WTC11 (cell line): ENCODE data around the gene CLP1. TPM values are rescaled to one million over a fixed set of nuclear protein-coding genes. Genes with fewer than 3 reads are reported as not detected.
"Not testable (repeated sequence)": the region's sequence is repeated elsewhere in the genome, so short reads cannot be mapped to it uniquely, and the experiment has no call there.

ENCODE experiments used
- ATAC-seq: fragments of 200-7000 bp; cut with Tn5 transposase; 2 replicates; pipeline ENCODE4 v1.10.0; 2021; ENCODE audit warnings: mild to moderate bottlenecking, moderate library complexity
- CTCF ChIA-PET: fragments of 300-600 bp; sonication (Branson Sonifier 250); formaldehyde crosslinking; loops from one replicate; lab custom pipeline; 2021; ENCODE audit warnings: antibody characterized with exemption; lab: Charles Lee
- POLR2A ChIA-PET: fragments of 350-600 bp; sonication (Branson Sonifier 250); formaldehyde crosslinking; loops from one replicate; lab custom pipeline; 2021; ENCODE audit warnings: antibody characterized with exemption; lab: Charles Lee
- DNase-seq: peaks from one replicate; pipeline ENCODE4 v3.0.0; 2021; ENCODE audit warnings: low spot score
- H3K27ac Mint-ChIP-seq: 2 replicates; pipeline ENCODE4 v1.8.0; 2021; ENCODE audit warnings: mixed read lengths
- H3K27me3 Mint-ChIP-seq: 2 replicates; pipeline ENCODE4 v1.8.0; 2021; ENCODE audit warnings: low read depth, mild to moderate bottlenecking, moderate library complexity, mixed read lengths
- H3K36me3 Mint-ChIP-seq: 2 replicates; pipeline ENCODE4 v1.8.0; 2021; ENCODE audit warnings: mixed read lengths
- H3K4me1 Mint-ChIP-seq: 2 replicates; pipeline ENCODE4 v1.8.0; 2022; ENCODE audit warnings: mixed read lengths
- H3K4me3 Mint-ChIP-seq: 2 replicates; pipeline ENCODE4 v1.8.0; 2021; ENCODE audit warnings: mild to moderate bottlenecking, moderate library complexity, mixed read lengths
- H3K9me3 Mint-ChIP-seq: 2 replicates; pipeline ENCODE4 v1.8.0; 2021; ENCODE audit warnings: mixed read lengths
- E2F1 ChIP-seq: sonication (generic); formaldehyde crosslinking; IDR thresholded peaks from 2 replicates; pipeline ENCODE4 v1.8.0; 2022; ENCODE audit warnings: mild to moderate bottlenecking, missing genetic modification reagents
- ETV6 ChIP-seq: sonication (generic); formaldehyde crosslinking; IDR thresholded peaks from 2 replicates; pipeline ENCODE4 v1.8.1; 2022; ENCODE audit warnings: mild to moderate bottlenecking, missing genetic modification reagents
- FOXP4 ChIP-seq: sonication (generic); formaldehyde crosslinking; IDR thresholded peaks from 2 replicates; pipeline ENCODE4 v1.8.0; 2022; ENCODE audit warnings: mild to moderate bottlenecking, missing genetic modification reagents
- JAZF1 ChIP-seq: fragments of 250-450 bp; sonication (Bioruptor Pico); IDR thresholded peaks from 2 replicates; pipeline ENCODE4 v1.9.0; 2021; ENCODE audit warnings: moderate library complexity, mild to moderate bottlenecking, inconsistent platforms
- JUN ChIP-seq: sonication (generic); formaldehyde crosslinking; IDR thresholded peaks from 2 replicates; pipeline ENCODE4 v1.8.0; 2023; ENCODE audit warnings: mild to moderate bottlenecking, missing genetic modification reagents
- KAT7 ChIP-seq: sonication (generic); formaldehyde crosslinking; IDR thresholded peaks from 2 replicates; pipeline ENCODE4 v1.8.1; 2023; ENCODE audit warnings: missing genetic modification reagents, mild to moderate bottlenecking, borderline replicate concordance
- NR1H2 ChIP-seq: sonication (generic); formaldehyde crosslinking; IDR thresholded peaks from 2 replicates; pipeline ENCODE4 v1.9.0; 2021; ENCODE audit warnings: mild to moderate bottlenecking, moderate library complexity, missing genetic modification reagents
- NR2C2 ChIP-seq: sonication (generic); formaldehyde crosslinking; IDR thresholded peaks from 2 replicates; pipeline ENCODE4 v1.8.0; 2022; ENCODE audit warnings: mild to moderate bottlenecking, missing genetic modification reagents
- PRDM15 ChIP-seq: sonication (generic); formaldehyde crosslinking; IDR thresholded peaks from 2 replicates; pipeline ENCODE4 v1.8.0; 2022; ENCODE audit warnings: missing genetic modification reagents
- SMAD3 ChIP-seq: sonication (generic); formaldehyde crosslinking; IDR thresholded peaks from 2 replicates; pipeline ENCODE4 v1.8.0; 2022; ENCODE audit warnings: missing genetic modification reagents, mild to moderate bottlenecking, borderline replicate concordance
- SOX15 ChIP-seq: fragments of 250-450 bp; sonication (Bioruptor Pico); IDR thresholded peaks from 2 replicates; pipeline ENCODE4 v1.9.0; 2021; ENCODE audit warnings: mild to moderate bottlenecking
- ZNF138 ChIP-seq: sonication (generic); formaldehyde crosslinking; conservative IDR thresholded peaks from 2 replicates; pipeline ENCODE4 v1.8.1; 2022; ENCODE audit warnings: mild to moderate bottlenecking, moderate library complexity, missing genetic modification reagents
- ZNF281 ChIP-seq: sonication (generic); formaldehyde crosslinking; IDR thresholded peaks from 2 replicates; pipeline ENCODE4 v1.8.0; 2023; ENCODE audit warnings: mild to moderate bottlenecking, missing genetic modification reagents
- ZNF317 ChIP-seq: sonication (generic); formaldehyde crosslinking; IDR thresholded peaks from 2 replicates; pipeline ENCODE4 v1.8.1; 2023; ENCODE audit warnings: low read depth, mild to moderate bottlenecking, moderate library complexity, missing genetic modification reagents, borderline replicate concordance
- ZNF532 ChIP-seq: fragments of 250-450 bp; sonication (Bioruptor Pico); IDR thresholded peaks from 2 replicates; pipeline ENCODE4 v1.9.0; 2021; ENCODE audit warnings: mild to moderate bottlenecking, borderline replicate concordance
- total RNA-seq: library from RNA; stranded (reverse); gene quantifications from 3 replicates; pipeline ENCODE4 v1.2.3, GENCODE V29; 2021

CLP1 gene
- total RNA-seq, 1 experiment from 2014 or later, result 26.3 TPM

GRCh38 chr11:57681168-57681567, 23.6 kb downstream of the CLP1 start:
- TF ChIP-seq SMAD3 (no peak), ETV6 (CRISPR knock-in tag) (no peak), ZNF281 (CRISPR knock-in tag) (no peak), E2F1 (CRISPR knock-in tag) (no peak), KAT7 (CRISPR knock-in tag) (no peak), JUN (CRISPR knock-in tag) (no peak), PRDM15 (no peak), FOXP4 (CRISPR knock-in tag) (no peak), ZNF138 (CRISPR knock-in tag) (no peak), NR1H2 (no peak), SOX15 (CRISPR knock-in tag) (no peak), JAZF1 (CRISPR knock-in tag) (no peak), ZNF532 (CRISPR knock-in tag) (no peak), NR2C2 (CRISPR knock-in tag) (no peak), ZNF317 (no peak)
- TF ChIP-seq, all 79 proteins: peak for 0
- Mint-ChIP-seq H3K27ac (0 out of 2 replicates have a peak overlapping the region, but pooled peaks have one; percentile 55), H3K36me3 (peaks cover 47% of the 10 kb centered on the region), H3K9me3 (peaks cover 3% of the 10 kb centered on the region; the same call in 1 of the 2 replicates), H3K4me1 (peaks cover 4% of the 10 kb centered on the region; the same call in 1 of the 2 replicates), H3K27me3 (no peaks in the 10 kb centered on the region), H3K4me3 (no peak overlapping the region)
- DNase-seq (no peak), ATAC-seq (no peak)
- POLR2A ChIA-PET, result no interaction called here
- CTCF ChIA-PET, result no interaction called here

- H3K9me3 Mint-ChIP-seq, H3K27me3 Mint-ChIP-seq, POLR2A ChIA-PET, H3K4me1 Mint-ChIP-seq, H3K4me3 Mint-ChIP-seq, ATAC-seq, H3K27ac Mint-ChIP-seq, CTCF ChIA-PET, DNase-seq: not testable (repeated sequence)
- peaks cover 57% of the 10 kb centered on the region for H3K36me3 Mint-ChIP-seq
These were observed 32.9 kb downstream of the CLP1 start for GRCh38 chr11:57690474-57690873.
